ENCODE measurements around the gene PDLIM5. TPM values are rescaled to one million over a fixed set of nuclear protein-coding genes. Genes with fewer than 3 reads are reported as not detected.
"Not testable (repeated sequence)": the region's sequence is repeated elsewhere in the genome, so short reads cannot be mapped to it uniquely, and the experiment has no call there.

Gene PDLIM5
- total RNA-seq, 1 donor from 2014 or later: 27.8 TPM

GRCh38 chr4:94551643-94552564 is 100.2 kb downstream of the PDLIM5 start:
- intact Hi-C loops (cut with micrococcal nuclease): no loop called here

GRCh38 chr4:94556047-94556446 is 104.3 kb downstream of the PDLIM5 start:
- intact Hi-C loops (cut with micrococcal nuclease): not testable (repeated sequence)

DNA sequence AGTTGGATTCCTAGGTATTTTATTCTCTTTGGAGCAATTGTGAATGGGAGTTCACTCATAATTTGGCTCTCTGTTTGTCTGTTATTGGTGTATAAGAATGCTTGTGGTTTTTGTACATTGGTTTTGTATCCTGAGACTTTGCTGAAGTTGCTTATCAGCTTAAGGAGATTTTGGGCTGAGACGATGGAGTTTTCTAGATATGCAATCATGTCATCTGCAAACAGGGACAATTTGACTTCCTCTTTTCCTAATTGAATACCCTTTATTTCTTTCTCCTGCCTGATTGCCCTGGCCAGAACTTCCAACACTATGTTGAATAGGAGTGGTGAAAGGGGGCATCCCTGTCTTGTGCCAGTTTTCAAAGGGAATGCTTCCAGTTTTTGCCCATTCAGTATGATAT is 105.9 kb downstream of the PDLIM5 start:
- intact Hi-C loops (cut with micrococcal nuclease): not testable (repeated sequence)

GRCh38 chr4:94558392-94558904 is 106.7 kb downstream of the PDLIM5 start:
- intact Hi-C loops (cut with micrococcal nuclease): no loop called here

- intact Hi-C loops (cut with micrococcal nuclease): no loop called here
Measured at GRCh38 chr4:94559351-94559806, 107.6 kb downstream of the PDLIM5 start.

GRCh38 chr4:94561249-94562024 is 109.7 kb downstream of the PDLIM5 start:
- intact Hi-C loops (cut with micrococcal nuclease): no loop called here

GRCh38 chr4:94562285-94562684 is 110.5 kb downstream of the PDLIM5 start:
- intact Hi-C loops (cut with micrococcal nuclease): no loop called here

DNA sequence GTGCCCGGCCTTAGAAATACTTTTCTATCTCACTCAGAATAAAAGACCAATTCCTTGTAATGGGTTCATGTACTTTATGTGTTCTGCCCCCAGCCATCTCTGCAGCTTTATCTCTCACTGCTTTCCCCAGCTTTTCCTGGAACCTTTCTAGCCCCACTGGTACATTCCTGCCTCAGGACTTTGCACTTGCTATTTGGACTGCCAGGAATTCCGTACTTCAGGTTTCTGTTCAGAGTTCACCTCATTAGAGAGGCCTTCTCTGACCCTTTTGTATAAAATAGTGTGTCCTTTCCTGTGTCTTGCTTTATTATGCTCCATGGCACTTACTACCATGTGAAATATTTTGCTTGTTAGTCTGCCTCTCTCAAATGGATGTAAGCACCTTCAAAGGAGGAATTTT is 112.5 kb downstream of the PDLIM5 start:
- intact Hi-C loops (cut with micrococcal nuclease): no loop called here

DNA sequence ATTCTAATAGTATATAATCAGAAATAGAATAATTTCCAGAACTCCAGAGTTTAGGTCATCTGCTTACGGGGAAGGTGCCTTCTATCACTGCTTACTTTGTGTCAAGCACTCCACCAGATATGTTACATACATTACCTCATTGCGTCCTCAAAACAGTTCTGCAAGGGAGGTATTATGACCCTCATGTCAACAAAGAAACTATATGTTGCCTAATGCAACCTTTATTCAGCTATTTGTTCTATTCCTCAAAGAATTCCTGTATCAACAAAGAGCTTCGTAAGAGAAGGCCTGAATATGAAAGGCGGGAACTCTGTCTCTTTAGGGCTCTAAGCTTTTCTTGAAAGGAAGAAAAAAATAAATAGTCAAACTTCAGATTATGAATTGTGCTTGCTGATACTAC is 114.7 kb downstream of the PDLIM5 start:
- intact Hi-C loops (cut with micrococcal nuclease): no loop called here

- intact Hi-C loops (cut with micrococcal nuclease): no loop called here
Measured at GRCh38 chr4:94567811-94568210, 116.1 kb downstream of the PDLIM5 start.

GRCh38 chr4:94570558-94570957 is 118.8 kb downstream of the PDLIM5 start:
- intact Hi-C loops (cut with micrococcal nuclease): no loop called here

GRCh38 chr4:94571298-94571697 is 119.6 kb downstream of the PDLIM5 start:
- intact Hi-C loops (cut with micrococcal nuclease): no loop called here

DNA sequence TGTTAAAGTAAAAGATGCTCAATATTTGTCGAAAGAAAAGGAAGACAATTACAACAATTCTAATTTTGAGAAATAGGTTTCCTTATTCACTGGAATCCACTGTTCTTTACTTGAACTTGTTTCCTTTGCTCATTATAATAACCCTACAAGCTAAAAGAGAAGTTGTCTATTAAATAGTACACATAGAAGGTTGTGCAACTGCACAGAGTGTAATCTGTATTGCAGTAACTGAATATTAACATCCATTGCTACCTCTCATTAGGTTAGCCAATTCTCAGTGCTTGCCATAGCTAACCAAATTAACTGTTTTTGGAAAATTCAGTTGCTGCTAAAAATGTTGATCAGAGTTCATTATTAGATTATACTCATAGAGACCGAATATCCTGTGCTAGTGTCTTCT is 120.0 kb downstream of the PDLIM5 start:
- intact Hi-C loops (cut with micrococcal nuclease): no loop called here

DNA sequence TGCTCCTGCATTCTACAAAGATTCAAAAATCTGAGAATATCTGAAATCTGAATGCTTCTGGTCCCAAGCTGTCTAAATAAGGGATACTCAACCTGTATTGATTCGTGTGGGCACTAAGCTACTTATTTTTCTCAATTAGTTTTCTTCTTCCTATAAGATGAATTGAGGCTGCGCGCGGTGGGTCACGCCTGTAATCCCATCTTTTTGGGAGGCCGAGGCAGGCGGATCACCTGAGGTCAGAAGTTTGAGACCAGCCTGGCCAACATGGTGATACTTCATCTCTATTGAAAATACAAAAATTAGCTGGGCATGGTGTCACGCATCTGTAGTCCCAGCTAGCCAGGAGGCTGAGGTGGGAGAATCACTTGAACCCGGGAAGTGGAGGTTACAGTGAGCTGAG is 122.3 kb downstream of the PDLIM5 start:
- intact Hi-C loops (cut with micrococcal nuclease): no loop called here

GRCh38 chr4:94574616-94575015 is 122.9 kb downstream of the PDLIM5 start:
- intact Hi-C loops (cut with micrococcal nuclease): no loop called here

DNA sequence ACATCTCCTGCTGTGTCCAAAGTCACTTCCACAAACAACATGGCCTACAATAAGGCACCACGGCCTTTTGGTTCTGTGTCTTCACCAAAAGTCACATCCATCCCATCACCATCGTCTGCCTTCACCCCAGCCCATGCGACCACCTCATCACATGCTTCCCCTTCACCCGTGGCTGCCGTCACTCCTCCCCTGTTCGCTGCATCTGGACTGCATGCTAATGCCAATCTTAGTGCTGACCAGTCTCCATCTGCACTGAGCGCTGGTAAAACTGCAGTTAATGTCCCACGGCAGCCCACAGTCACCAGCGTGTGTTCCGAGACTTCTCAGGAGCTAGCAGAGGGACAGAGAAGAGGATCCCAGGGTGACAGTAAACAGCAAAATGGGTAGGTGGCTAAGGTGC is 123.9 kb downstream of the PDLIM5 start:
- intact Hi-C loops (cut with micrococcal nuclease): no loop called here

DNA sequence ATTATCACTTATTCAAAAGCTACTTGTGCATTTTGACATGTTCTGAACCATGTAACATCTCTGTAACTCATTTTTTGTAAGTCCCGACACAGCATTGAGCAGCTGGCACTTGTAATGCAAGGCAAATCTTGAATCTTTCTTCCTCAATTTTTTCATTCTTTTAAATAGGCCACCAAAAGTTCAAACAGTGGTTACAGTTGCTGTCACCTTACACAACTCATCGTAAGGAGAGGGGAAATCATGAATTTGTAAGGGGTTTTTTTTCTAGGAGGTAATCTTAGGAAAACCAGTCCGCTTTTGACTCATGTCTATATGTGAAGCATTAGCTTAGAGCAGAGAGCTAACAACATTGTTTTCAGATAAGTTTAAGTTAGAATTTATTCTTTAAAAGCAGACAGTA is 124.5 kb downstream of the PDLIM5 start:
- intact Hi-C loops (cut with micrococcal nuclease): no loop called here

DNA sequence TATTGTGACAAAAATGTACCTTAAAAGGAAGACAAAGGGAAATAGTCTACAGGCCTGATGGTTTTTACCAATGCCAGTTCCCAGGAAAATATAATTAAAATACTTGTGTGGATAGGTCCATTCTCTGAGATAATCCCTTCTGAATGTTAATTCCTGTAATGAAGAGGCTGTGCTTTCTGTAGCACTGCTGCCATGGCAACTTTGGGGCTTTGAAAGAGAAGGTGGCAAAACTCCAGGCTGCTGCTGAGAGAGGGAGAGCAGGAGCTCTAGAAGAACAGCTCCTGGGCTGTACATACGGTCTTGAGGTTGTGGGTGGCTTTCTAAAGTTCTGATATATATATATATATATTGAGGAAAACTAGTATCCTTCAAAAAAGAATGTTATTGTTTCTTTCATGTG is 125.4 kb downstream of the PDLIM5 start:
- intact Hi-C loops (cut with micrococcal nuclease): no loop called here

- intact Hi-C loops (cut with micrococcal nuclease): no loop called here
Measured at GRCh38 chr4:94578195-94578594, 126.5 kb downstream of the PDLIM5 start.

GRCh38 chr4:94581766-94582165 is 130.0 kb downstream of the PDLIM5 start:
- intact Hi-C loops (cut with micrococcal nuclease): no loop called here

GRCh38 chr4:94582517-94582916 is 130.8 kb downstream of the PDLIM5 start:
- intact Hi-C loops (cut with micrococcal nuclease): no loop called here

Measured in T-helper 2 cell treated with Interferon-gamma antibody and Interleukin-4, amounts not matched to agents 100 ng/mL and 5 ng/mL, for 36 hours (primary cell).